ENCODE results near the gene CAPN2.
"Not testable (repeated sequence)": the region's sequence is repeated elsewhere in the genome, so short reads cannot be mapped to it uniquely, and the experiment has no call there.

CAPN2 gene

GRCh38 chr1:223738465-223739365 lies 26.4 kb downstream of the CAPN2 start:
- H3K27me3 Mint-ChIP-seq, result no peaks in the 10 kb centered on the region
- no peak overlapping the region for H3K27ac Mint-ChIP-seq
- no peaks in the 10 kb centered on the region for H3K36me3 Mint-ChIP-seq (ENCODE audit: low read depth)
- H3K4me1 Mint-ChIP-seq (ENCODE audit: low read depth), result no peaks in the 10 kb centered on the region
- no peaks in the 10 kb centered on the region for H3K9me3 Mint-ChIP-seq
- H3K4me3 Mint-ChIP-seq, result no peak overlapping the region

GRCh38 chr1:223739366-223740037 lies 27.2 kb downstream of the CAPN2 start:
- Mint-ChIP-seq H3K9me3 (no peaks in the 10 kb centered on the region), H3K27ac (no peak overlapping the region), H3K4me3 (no peak overlapping the region), H3K27me3 (no peaks in the 10 kb centered on the region), H3K36me3 (ENCODE audit: low read depth) (no peaks in the 10 kb centered on the region), H3K4me1 (ENCODE audit: low read depth) (no peaks in the 10 kb centered on the region)

GRCh38 chr1:223740038-223740736 lies 27.8 kb downstream of the CAPN2 start:
- not testable (repeated sequence) for H3K4me1 Mint-ChIP-seq (ENCODE audit: low read depth); H3K36me3 Mint-ChIP-seq (ENCODE audit: low read depth); H3K27ac Mint-ChIP-seq; H3K9me3 Mint-ChIP-seq; H3K27me3 Mint-ChIP-seq; H3K4me3 Mint-ChIP-seq

GRCh38 chr1:223741861-223742260 lies 29.5 kb downstream of the CAPN2 start:
- Mint-ChIP-seq H3K27ac (no peak overlapping the region), H3K36me3 (ENCODE audit: low read depth) (peaks cover 4% of the 10 kb centered on the region)

GRCh38 chr1:223742856-223743517 lies 30.6 kb downstream of the CAPN2 start:
- Mint-ChIP-seq H3K9me3 (no peaks in the 10 kb centered on the region), H3K27me3 (no peaks in the 10 kb centered on the region), H3K4me3 (no peak overlapping the region), H3K27ac (no peak overlapping the region), H3K4me1 (ENCODE audit: low read depth) (peaks cover 7% of the 10 kb centered on the region), H3K36me3 (ENCODE audit: low read depth) (peaks cover 7% of the 10 kb centered on the region)

More at GRCh38 chr1:223741861-223742260, 29.5 kb downstream of the CAPN2 start:
- Mint-ChIP-seq H3K4me3 (no peak overlapping the region), H3K9me3 (no peaks in the 10 kb centered on the region), H3K27me3 (no peaks in the 10 kb centered on the region), H3K4me1 (ENCODE audit: low read depth) (no peaks in the 10 kb centered on the region)

GRCh38 chr1:223745731-223746130 lies 33.4 kb downstream of the CAPN2 start:
- Mint-ChIP-seq H3K4me3 (no peak overlapping the region), H3K4me1 (ENCODE audit: low read depth) (peaks cover 13% of the 10 kb centered on the region), H3K27ac (no peak overlapping the region), H3K9me3 (no peaks in the 10 kb centered on the region), H3K27me3 (no peaks in the 10 kb centered on the region), H3K36me3 (ENCODE audit: low read depth) (peaks cover 16% of the 10 kb centered on the region)

- H3K4me1 Mint-ChIP-seq (ENCODE audit: low read depth), result peaks cover 13% of the 10 kb centered on the region
- no peaks in the 10 kb centered on the region for H3K27me3 Mint-ChIP-seq
- peaks cover 27% of the 10 kb centered on the region for H3K36me3 Mint-ChIP-seq (ENCODE audit: low read depth)
- no peak overlapping the region for H3K27ac Mint-ChIP-seq
- H3K9me3 Mint-ChIP-seq, result no peaks in the 10 kb centered on the region
- H3K4me3 Mint-ChIP-seq, result no peak overlapping the region
Measured at GRCh38 chr1:223747838-223748335, 35.5 kb downstream of the CAPN2 start.

GRCh38 chr1:223748405-223748772 lies 36.0 kb downstream of the CAPN2 start:
- H3K4me3 Mint-ChIP-seq, result no peak overlapping the region
- no peaks in the 10 kb centered on the region for H3K27me3 Mint-ChIP-seq
- H3K36me3 Mint-ChIP-seq (ENCODE audit: low read depth), result peaks cover 32% of the 10 kb centered on the region
- H3K4me1 Mint-ChIP-seq (ENCODE audit: low read depth), result peaks cover 13% of the 10 kb centered on the region
- H3K9me3 Mint-ChIP-seq, result no peaks in the 10 kb centered on the region
- H3K27ac Mint-ChIP-seq, result no peak overlapping the region

- Mint-ChIP-seq H3K9me3 (no peaks in the 10 kb centered on the region), H3K4me3 (peak overlapping the region; percentile 63)
Measured at GRCh38 chr1:223748773-223749733, 36.7 kb downstream of the CAPN2 start.

GRCh38 chr1:223750730-223751570 lies 38.6 kb downstream of the CAPN2 start:
- H3K4me1 Mint-ChIP-seq (ENCODE audit: low read depth), result peaks cover 13% of the 10 kb centered on the region
- no peaks in the 10 kb centered on the region for H3K9me3 Mint-ChIP-seq
- H3K27ac Mint-ChIP-seq, result no peak overlapping the region
- H3K27me3 Mint-ChIP-seq, result no peaks in the 10 kb centered on the region
- H3K36me3 Mint-ChIP-seq (ENCODE audit: low read depth), result peaks cover 35% of the 10 kb centered on the region
- no peak overlapping the region for H3K4me3 Mint-ChIP-seq

More at GRCh38 chr1:223748773-223749733, 36.7 kb downstream of the CAPN2 start:
- Mint-ChIP-seq H3K36me3 (ENCODE audit: low read depth) (peaks cover 33% of the 10 kb centered on the region), H3K27me3 (no peaks in the 10 kb centered on the region), H3K4me1 (ENCODE audit: low read depth) (peaks cover 13% of the 10 kb centered on the region), H3K27ac (no peak overlapping the region)

- peaks cover 13% of the 10 kb centered on the region for H3K4me1 Mint-ChIP-seq (ENCODE audit: low read depth)
- H3K36me3 Mint-ChIP-seq (ENCODE audit: low read depth), result peaks cover 35% of the 10 kb centered on the region
- H3K4me3 Mint-ChIP-seq, result no peak overlapping the region
- no peak overlapping the region for H3K27ac Mint-ChIP-seq
- H3K27me3 Mint-ChIP-seq, result no peaks in the 10 kb centered on the region
- H3K9me3 Mint-ChIP-seq, result no peaks in the 10 kb centered on the region
Measured at GRCh38 chr1:223751696-223752095, 39.4 kb downstream of the CAPN2 start.

- Mint-ChIP-seq H3K27me3 (no peaks in the 10 kb centered on the region), H3K9me3 (no peaks in the 10 kb centered on the region), H3K4me1 (ENCODE audit: low read depth) (peaks cover 6% of the 10 kb centered on the region), H3K4me3 (no peak overlapping the region), H3K27ac (peak overlapping the region; percentile 31), H3K36me3 (ENCODE audit: low read depth) (peaks cover 32% of the 10 kb centered on the region)
Measured at GRCh38 chr1:223752721-223753515, 40.6 kb downstream of the CAPN2 start.
